ENCODE measurements around the gene LKAAEAR1.

The LKAAEAR1 gene

GRCh38 chr20:64074963-64075362 is 9.2 kb downstream of the LKAAEAR1 start:
- no peak for TF ChIP-seq FOXP2 (optimal IDR thresholded peaks at IDR 0.05; ENCODE audit: borderline replicate concordance, extremely low read depth, extremely low read length, insufficient read depth)
- no peak for TF ChIP-seq TAF1 (IDR thresholded peaks at IDR 0.05; ENCODE audit: borderline replicate concordance, insufficient read depth, low read length)
- no peak for TF ChIP-seq SIN3A (IDR thresholded peaks at IDR 0.05; ENCODE audit: borderline replicate concordance, insufficient read depth, low read length)
- no peak for TF ChIP-seq POLR2AphosphoS5 (IDR thresholded peaks at IDR 0.05; ENCODE audit: low read depth, low read length)
- no peak for TF ChIP-seq REST (IDR thresholded peaks at IDR 0.05; ENCODE audit: insufficient read depth in 1 of 2, low read depth in 2 of 2, low read length in 2 of 2)

- TF ChIP-seq FOXP2 (optimal IDR thresholded peaks at IDR 0.05; ENCODE audit: borderline replicate concordance, extremely low read depth, extremely low read length, insufficient read depth) (no peak), POLR2AphosphoS5 (IDR thresholded peaks at IDR 0.05; ENCODE audit: low read depth, low read length) (no peak), SIN3A (IDR thresholded peaks at IDR 0.05; ENCODE audit: borderline replicate concordance, insufficient read depth, low read length) (no peak), TAF1 (IDR thresholded peaks at IDR 0.05; ENCODE audit: borderline replicate concordance, insufficient read depth, low read length) (no peak), REST (IDR thresholded peaks at IDR 0.05; ENCODE audit: insufficient read depth in 1 of 2, low read depth in 2 of 2, low read length in 2 of 2) (no peak)
Observed at GRCh38 chr20:64074184-64074789, 9.9 kb downstream of the LKAAEAR1 start.

- no peak for TF ChIP-seq TAF1 (IDR thresholded peaks at IDR 0.05; ENCODE audit: borderline replicate concordance, insufficient read depth, low read length)
- no peak for TF ChIP-seq SIN3A (IDR thresholded peaks at IDR 0.05; ENCODE audit: borderline replicate concordance, insufficient read depth, low read length)
- TF ChIP-seq REST (IDR thresholded peaks at IDR 0.05; ENCODE audit: insufficient read depth in 1 of 2, low read depth in 2 of 2, low read length in 2 of 2), result no peak
- TF ChIP-seq FOXP2 (optimal IDR thresholded peaks at IDR 0.05; ENCODE audit: borderline replicate concordance, extremely low read depth, extremely low read length, insufficient read depth), result no peak
- TF ChIP-seq POLR2AphosphoS5 (IDR thresholded peaks at IDR 0.05; ENCODE audit: low read depth, low read length), result no peak
Observed at GRCh38 chr20:64073476-64074183, 10.6 kb downstream of the LKAAEAR1 start.

- TF ChIP-seq TAF1 (IDR thresholded peaks at IDR 0.05; ENCODE audit: borderline replicate concordance, insufficient read depth, low read length), result no peak
- no peak for TF ChIP-seq REST (IDR thresholded peaks at IDR 0.05; ENCODE audit: insufficient read depth in 1 of 2, low read depth in 2 of 2, low read length in 2 of 2)
- TF ChIP-seq POLR2AphosphoS5 (IDR thresholded peaks at IDR 0.05; ENCODE audit: low read depth, low read length), result no peak
- no peak for TF ChIP-seq FOXP2 (optimal IDR thresholded peaks at IDR 0.05; ENCODE audit: borderline replicate concordance, extremely low read depth, extremely low read length, insufficient read depth)
- TF ChIP-seq SIN3A (IDR thresholded peaks at IDR 0.05; ENCODE audit: borderline replicate concordance, insufficient read depth, low read length), result no peak
Observed at GRCh38 chr20:64072498-64073063, 11.6 kb downstream of the LKAAEAR1 start.

Data from PFSK-1 (cell line).